Neutrophil (primary cell): Measurements from ENCODE around the gene FGF8.
A peak's percentile ranks its signal among the peaks of the same experiment; 100 is the strongest.

Experiments
- H3K27ac ChIP-seq: fragments of 200-600 bp; sonication (generic); 2 replicates; pipeline ENCODE4 v1.5.1; 2016; ENCODE audit warnings: mild to moderate bottlenecking, moderate library complexity
- H3K27me3 ChIP-seq: fragments of 200-600 bp; sonication (generic); 2 replicates; pipeline ENCODE4 v1.6.0; 2016; ENCODE audit warnings: mild to moderate bottlenecking
- H3K36me3 ChIP-seq: fragments of 200-600 bp; sonication (generic); 2 replicates; pipeline ENCODE4 v1.5.1; 2017
- H3K4me1 ChIP-seq, 2 experiments: fragments of 200-600 bp in 1 of 2; sonication (generic) in 1 of 2; 1 replicate in 1 of 2; 2 replicates in 1 of 2; pipeline versions ENCODE4 v1.5.1 to v1.6.1; 2013 to 2016; ENCODE audit warnings: low read depth in 1 of 2, low read length in 1 of 2, mild to moderate bottlenecking in 1 of 2, moderate library complexity in 1 of 2; ENCODE audit not compliant: control insufficient read depth in 1 of 2, insufficient read depth in 1 of 2
- H3K4me3 ChIP-seq, 2 experiments: fragments of 200-600 bp in 1 of 2; sonication (generic) in 1 of 2; 1 replicate in 1 of 2; 2 replicates in 1 of 2; pipeline ENCODE4 v1.5.1; 2013 to 2016; ENCODE audit warnings: low read depth in 1 of 2, low read length in 1 of 2, mild to moderate bottlenecking in 1 of 2, moderate library complexity in 1 of 2
- H3K9me3 ChIP-seq: fragments of 200-600 bp; sonication (generic); 2 replicates; pipeline ENCODE4 v1.5.1; 2016
- CTCF ChIP-seq: fragments of 200-600 bp; sonication (generic); IDR thresholded peaks from 2 replicates; pipeline ENCODE4 v1.5.1; 2016; ENCODE audit warnings: antibody characterized with exemption

Gene FGF8

GRCh38 chr10:101778781-101779543, 3.0 kb upstream of the FGF8 start:
- no peaks in the 10 kb centered on the region for H3K9me3 ChIP-seq
- no peak for TF ChIP-seq CTCF
- peak overlapping the region; percentile 19 to 55 for H3K4me3 ChIP-seq
- peaks cover 18% of the 10 kb centered on the region for H3K36me3 ChIP-seq
- H3K27ac ChIP-seq: no peak overlapping the region
- H3K27me3 ChIP-seq: peaks cover 76% of the 10 kb centered on the region
- H3K4me1 ChIP-seq: peaks cover 33 to 34% of the 10 kb centered on the region in 2 experiments

GRCh38 chr10:101778151-101778780, 2.4 kb upstream of the FGF8 start:
- Histone ChIP-seq H3K27ac (no peak overlapping the region), H3K4me3 (no peak overlapping the region), H3K27me3 (peaks cover 83% of the 10 kb centered on the region), H3K9me3 (no peaks in the 10 kb centered on the region), H3K36me3 (peaks cover 11% of the 10 kb centered on the region), H3K4me1 (peaks cover 27 to 29% of the 10 kb centered on the region in 2 experiments)
- no peak for TF ChIP-seq CTCF

- H3K4me1 ChIP-seq: peaks cover 21 to 23% of the 10 kb centered on the region in 2 experiments
- no peak overlapping the region for H3K27ac ChIP-seq
- H3K36me3 ChIP-seq: peaks cover 11% of the 10 kb centered on the region
- no peak for TF ChIP-seq CTCF
- peaks cover 84% of the 10 kb centered on the region for H3K27me3 ChIP-seq
- H3K9me3 ChIP-seq: no peaks in the 10 kb centered on the region
- no peak overlapping the region for H3K4me3 ChIP-seq
Observed at GRCh38 chr10:101777619-101778145, 1.8 kb upstream of the FGF8 start.

- Histone ChIP-seq H3K4me3 (no peak overlapping the region), H3K4me1 (peaks cover 19% of the 10 kb centered on the region in 2 experiments)
Observed at GRCh38 chr10:101776161-101776817, 375 bp upstream of the FGF8 start.

More at GRCh38 chr10:101776161-101776817, 375 bp upstream of the FGF8 start:
- no peaks in the 10 kb centered on the region for H3K9me3 ChIP-seq
- H3K27ac ChIP-seq: no peak overlapping the region
- peaks cover 96% of the 10 kb centered on the region for H3K27me3 ChIP-seq
- H3K36me3 ChIP-seq: peaks cover 3% of the 10 kb centered on the region
- TF ChIP-seq CTCF: no peak
